ENCODE data around the gene CD93. TPM values are rescaled to one million over a fixed set of nuclear protein-coding genes. Genes with fewer than 3 reads are reported as not detected.

The CD93 gene
- total RNA-seq, 2 donors from 2014 or later = 13.7 to 16.8 TPM

DNA sequence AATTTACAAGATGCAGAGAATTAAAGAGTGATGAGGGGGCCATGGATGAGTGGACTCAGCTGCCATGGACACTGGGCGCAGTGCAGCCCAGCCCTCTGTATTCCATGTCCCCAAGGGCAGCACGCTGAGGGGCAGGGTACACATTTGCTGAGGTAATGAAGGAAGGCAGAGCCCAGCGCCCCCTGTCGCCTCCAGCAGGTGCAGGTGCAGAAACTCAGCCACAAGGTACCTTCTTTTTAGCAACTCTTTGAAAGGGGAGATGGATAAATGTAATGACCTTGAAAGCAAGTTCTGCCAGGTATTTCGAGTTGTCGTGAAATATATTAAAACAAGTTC, 7.1 kb downstream of the CD93 start:
- DNase-seq (ENCODE audit: low spot score) = no peak
- Mint-ChIP-seq H3K4me1 (ENCODE audit: low read depth in 2 of 2) (peaks cover 35% of the 10 kb centered on the region in 2 donors), H3K9me3 (no peaks in the 10 kb centered on the region), H3K4me3 (no peak overlapping the region), H3K27me3 (no peaks in the 10 kb centered on the region), H3K27ac (no peak overlapping the region), H3K36me3 (no peaks in the 10 kb centered on the region)
- no peak for ATAC-seq

DNA sequence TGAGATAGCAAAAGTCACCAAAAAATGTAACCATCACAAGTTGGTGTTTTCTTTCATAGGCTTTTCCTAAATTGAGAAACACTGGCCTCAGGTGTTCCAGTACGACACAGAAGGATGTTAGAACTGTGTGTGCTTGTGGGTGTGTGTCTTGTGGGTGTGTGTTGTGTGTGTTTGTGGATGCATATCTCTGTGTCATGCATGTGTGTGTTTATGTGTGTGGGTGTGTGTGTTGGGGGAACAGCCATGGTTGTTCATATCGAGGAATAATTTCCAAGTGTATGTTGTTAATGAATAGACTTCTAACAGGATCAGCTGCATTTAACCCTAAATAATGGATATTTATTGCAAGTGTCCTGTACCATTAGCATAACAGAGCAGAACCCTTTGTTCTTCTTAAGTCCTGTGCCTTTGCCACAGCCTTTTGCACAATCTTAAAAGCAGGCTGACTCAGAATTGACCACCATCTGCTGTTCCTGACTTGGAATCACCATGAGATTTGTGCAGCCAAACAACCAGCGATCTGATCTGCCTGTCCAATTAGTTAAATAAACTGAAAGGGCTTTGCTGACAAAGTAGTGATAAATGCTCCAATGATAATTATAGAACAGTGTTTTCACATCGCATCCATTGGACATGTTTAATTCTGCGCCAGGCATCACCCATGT, 7.6 kb downstream of the CD93 start:
- Mint-ChIP-seq H3K27ac (no peak overlapping the region), H3K4me1 (ENCODE audit: low read depth in 2 of 2) (peaks cover 32% of the 10 kb centered on the region in 2 donors)
- ATAC-seq = no peak

DNA sequence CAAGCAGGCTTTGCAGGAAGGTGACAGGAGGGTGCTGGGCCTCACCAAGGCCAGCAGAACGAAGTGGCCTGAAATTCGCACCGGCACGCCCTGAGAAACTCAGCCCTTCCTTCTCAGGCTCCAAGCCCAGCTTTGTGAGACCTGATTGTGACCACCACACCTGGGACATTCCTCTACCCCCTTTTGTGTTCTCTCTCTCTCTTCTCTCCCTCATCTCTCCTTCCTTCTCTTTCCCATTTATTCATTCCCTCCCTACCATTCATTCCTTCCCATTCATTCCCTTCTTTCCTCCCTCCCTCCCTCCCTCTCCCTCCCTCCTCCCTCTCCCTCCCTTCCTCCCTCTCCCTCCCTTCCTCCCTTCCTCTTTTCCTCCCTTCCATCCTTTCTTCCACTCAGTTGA, 8.8 kb downstream of the CD93 start:
- ATAC-seq (no peak), DNase-seq (ENCODE audit: low spot score) (no peak)
- Mint-ChIP-seq H3K4me1 (ENCODE audit: low read depth in 2 of 2) (peaks cover 20% of the 10 kb centered on the region in 2 donors), H3K9me3 (no peaks in the 10 kb centered on the region), H3K36me3 (no peaks in the 10 kb centered on the region), H3K27ac (no peak overlapping the region), H3K4me3 (no peak overlapping the region), H3K27me3 (no peaks in the 10 kb centered on the region)

More for the DNA sequence above, 7.6 kb downstream of the CD93 start:
- Mint-ChIP-seq H3K36me3 (no peaks in the 10 kb centered on the region), H3K4me3 (no peak overlapping the region), H3K27me3 (no peaks in the 10 kb centered on the region), H3K9me3 (no peaks in the 10 kb centered on the region)
- no peak for DNase-seq (ENCODE audit: low spot score)

DNA sequence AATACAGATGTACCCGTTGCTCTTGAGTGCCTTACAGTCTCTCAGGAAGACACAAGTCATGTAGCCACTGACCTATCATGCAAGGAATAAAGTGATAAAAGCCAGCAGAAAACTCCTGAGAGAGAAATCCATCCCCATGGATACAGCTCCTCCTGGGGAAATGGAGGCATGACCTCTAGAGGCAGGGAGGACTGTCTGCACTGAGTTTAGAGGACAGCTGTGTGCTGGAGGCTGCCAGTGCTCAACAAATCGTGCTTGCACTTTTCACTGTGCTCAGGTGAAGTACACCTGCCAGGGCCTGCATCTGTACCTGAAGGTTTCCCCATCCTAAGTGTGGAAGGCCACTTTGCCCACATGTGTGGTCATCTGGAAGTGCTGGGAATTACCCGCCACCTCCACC, 12.1 kb downstream of the CD93 start:
- Mint-ChIP-seq H3K4me1 (ENCODE audit: low read depth in 2 of 2) (peaks cover 7 to 9% of the 10 kb centered on the region in 2 donors), H3K36me3 (no peaks in the 10 kb centered on the region), H3K4me3 (no peak overlapping the region), H3K27ac (no peak overlapping the region), H3K9me3 (no peaks in the 10 kb centered on the region), H3K27me3 (no peaks in the 10 kb centered on the region)
- ATAC-seq = no peak
- DNase-seq (ENCODE audit: low spot score) = no peak

DNA sequence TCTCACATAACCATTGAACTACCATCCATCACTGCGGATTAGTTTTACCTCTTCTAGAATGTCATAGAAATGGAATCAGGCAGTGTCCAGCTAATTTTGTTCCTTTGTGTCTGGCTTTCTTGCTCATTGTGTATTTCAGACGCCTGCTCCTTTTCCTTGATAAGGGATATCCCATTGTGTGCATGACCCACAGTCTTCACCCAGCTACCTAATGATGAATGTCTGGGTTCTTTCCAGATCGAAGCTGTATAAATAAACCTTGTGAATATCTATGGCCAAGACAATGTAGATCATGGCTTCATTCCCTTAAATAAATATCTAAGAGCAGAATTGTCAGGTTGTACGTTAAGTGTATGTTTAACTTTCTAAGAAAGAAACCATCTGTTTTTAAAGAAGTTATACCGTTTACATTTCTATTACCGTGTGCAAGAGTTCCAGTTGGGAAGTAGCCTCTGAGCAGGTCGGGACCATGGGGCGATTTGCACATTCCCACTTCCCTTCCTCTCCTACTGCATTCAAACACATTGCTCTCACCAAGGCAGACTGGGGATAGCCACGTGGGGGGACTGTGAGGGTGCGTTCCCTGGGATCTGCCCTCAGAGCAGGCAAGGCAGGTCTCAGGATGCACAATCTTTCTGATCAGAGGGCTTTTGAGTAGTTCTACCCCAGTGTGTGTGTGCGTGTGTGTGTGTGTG, 13.1 kb downstream of the CD93 start:
- H3K36me3 Mint-ChIP-seq = no peaks in the 10 kb centered on the region
- DNase-seq (ENCODE audit: low spot score) (no peak), ATAC-seq (no peak)
- H3K4me1 Mint-ChIP-seq (ENCODE audit: low read depth in 2 of 2) = peaks cover under 1 to 9% of the 10 kb centered on the region in 2 donors
- H3K27me3 Mint-ChIP-seq = no peaks in the 10 kb centered on the region
- no peak overlapping the region for H3K27ac Mint-ChIP-seq
- H3K4me3 Mint-ChIP-seq = no peak overlapping the region
- no peaks in the 10 kb centered on the region for H3K9me3 Mint-ChIP-seq

DNA sequence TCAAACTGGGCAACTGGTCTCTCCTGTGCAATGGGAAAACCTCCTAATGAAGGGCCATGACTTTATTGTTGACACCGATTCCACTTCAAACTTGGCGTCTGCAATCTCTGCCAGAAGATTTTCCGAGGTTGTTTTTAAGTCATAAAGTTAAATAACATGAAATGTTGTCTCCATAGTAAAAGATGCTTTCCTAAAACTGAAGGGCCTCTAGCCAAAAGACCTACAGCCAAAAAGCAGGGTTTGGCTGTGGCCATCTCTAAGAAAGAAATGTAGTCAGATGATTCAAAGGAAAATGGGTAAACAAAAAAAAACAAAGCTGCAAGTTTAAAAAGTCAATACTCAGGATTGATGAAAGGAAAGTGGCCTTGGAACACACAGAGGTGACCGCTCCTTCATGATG, 14.1 kb downstream of the CD93 start:
- Mint-ChIP-seq H3K27ac (no peak overlapping the region), H3K4me1 (ENCODE audit: low read depth in 2 of 2) (peaks cover 0 to 2% of the 10 kb centered on the region in 2 donors), H3K36me3 (no peaks in the 10 kb centered on the region), H3K27me3 (no peaks in the 10 kb centered on the region), H3K9me3 (no peaks in the 10 kb centered on the region), H3K4me3 (no peak overlapping the region)
- ATAC-seq = no peak
- DNase-seq (ENCODE audit: low spot score) = no peak

DNA sequence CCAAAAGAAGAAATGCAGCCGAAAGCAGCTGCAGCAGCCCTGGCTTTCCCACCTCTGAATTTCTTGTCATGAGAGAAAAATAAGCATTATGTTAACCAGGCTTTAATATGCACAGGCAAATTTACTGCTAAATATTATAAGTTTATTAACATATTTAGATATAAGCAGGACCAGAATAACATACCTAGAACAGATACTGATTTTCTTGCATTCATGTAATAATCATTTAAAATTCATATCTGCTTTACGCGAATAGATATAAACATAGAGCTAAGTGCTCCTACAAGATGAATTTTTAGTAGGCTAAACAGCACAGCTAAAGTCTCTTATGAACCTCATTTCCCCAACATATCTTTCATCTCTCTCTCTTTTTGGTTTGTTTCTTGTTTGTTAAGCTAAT, 14.7 kb downstream of the CD93 start:
- Mint-ChIP-seq H3K4me3 (no peak overlapping the region), H3K27me3 (no peaks in the 10 kb centered on the region), H3K36me3 (no peaks in the 10 kb centered on the region), H3K9me3 (no peaks in the 10 kb centered on the region), H3K27ac (no peak overlapping the region), H3K4me1 (ENCODE audit: low read depth in 2 of 2) (peaks cover 0 to 2% of the 10 kb centered on the region in 2 donors)
- ATAC-seq = no peak
- no peak for DNase-seq (ENCODE audit: low spot score)

DNA sequence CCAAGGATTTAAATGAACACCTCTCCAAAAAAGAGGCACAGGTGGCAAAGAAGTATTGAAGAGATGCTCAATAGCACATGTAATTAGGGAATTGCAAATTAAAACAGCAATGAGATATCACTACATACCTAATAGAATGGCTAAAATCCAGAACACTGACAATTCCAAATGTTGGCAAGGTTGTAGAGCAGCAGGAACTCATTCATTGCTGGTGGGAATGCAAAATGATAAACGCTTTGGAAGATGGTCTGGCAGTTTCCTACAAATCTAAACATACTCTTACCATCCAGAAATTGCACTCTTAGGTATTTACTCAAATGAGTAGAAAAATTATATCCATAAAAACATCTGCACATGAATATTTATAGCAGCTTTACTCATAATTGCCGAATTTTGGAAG, 17.0 kb downstream of the CD93 start:
- peaks cover 0 to 4% of the 10 kb centered on the region in 2 donors for H3K27me3 Mint-ChIP-seq
- no peak overlapping the region for H3K27ac Mint-ChIP-seq
- H3K4me1 Mint-ChIP-seq (ENCODE audit: low read depth in 2 of 2) = peaks cover 0 to 2% of the 10 kb centered on the region in 2 donors
- no peak for ATAC-seq
- no peak overlapping the region for H3K4me3 Mint-ChIP-seq
- DNase-seq (ENCODE audit: low spot score) = no peak
- no peaks in the 10 kb centered on the region for H3K36me3 Mint-ChIP-seq
- H3K9me3 Mint-ChIP-seq = no peaks in the 10 kb centered on the region

DNA sequence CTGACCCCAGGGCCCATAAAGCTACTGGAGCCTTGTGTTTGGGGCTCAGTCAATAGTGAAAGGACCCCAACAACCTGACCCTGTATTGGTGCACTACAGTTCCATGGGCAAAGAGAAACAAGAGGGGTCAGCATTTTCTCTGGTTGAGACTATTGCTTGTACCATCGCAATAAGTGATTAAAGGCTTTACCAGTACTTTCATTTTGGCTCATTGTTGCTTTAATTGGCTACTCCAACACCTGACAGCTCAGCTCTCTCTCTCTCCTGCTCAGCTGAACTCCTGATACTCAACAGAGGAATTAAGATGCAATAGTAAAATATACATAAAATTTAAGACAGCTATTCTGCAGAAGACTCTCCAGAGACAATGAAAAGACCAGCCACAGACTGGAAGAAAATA, 17.8 kb downstream of the CD93 start:
- Mint-ChIP-seq H3K36me3 (no peaks in the 10 kb centered on the region), H3K4me1 (ENCODE audit: low read depth in 2 of 2) (peaks cover 0 to 2% of the 10 kb centered on the region in 2 donors), H3K27me3 (peaks cover 0 to 4% of the 10 kb centered on the region in 2 donors), H3K9me3 (no peaks in the 10 kb centered on the region), H3K27ac (no peak overlapping the region), H3K4me3 (no peak overlapping the region)
- ATAC-seq = no peak
- no peak for DNase-seq (ENCODE audit: low spot score)

DNA sequence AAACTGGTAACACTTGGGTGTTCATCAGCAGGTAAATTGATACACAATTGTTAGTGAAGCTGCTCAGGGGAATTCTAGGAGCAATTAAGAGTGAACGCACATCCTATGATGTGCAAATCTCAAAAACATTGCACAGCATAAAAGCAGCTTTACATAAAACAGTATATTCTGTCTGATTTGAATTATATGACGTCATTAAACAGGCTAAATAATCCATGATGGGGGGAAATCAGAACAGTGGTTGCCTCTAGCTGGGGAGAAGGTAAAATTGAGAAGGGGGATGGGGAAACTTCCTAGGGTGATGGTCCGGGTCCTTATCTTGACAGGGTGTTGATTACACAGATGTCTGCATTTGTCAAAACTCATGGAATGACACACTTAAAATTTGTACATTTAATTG, 19.4 kb downstream of the CD93 start:
- Mint-ChIP-seq H3K4me3 (no peak overlapping the region), H3K9me3 (no peaks in the 10 kb centered on the region), H3K4me1 (ENCODE audit: low read depth in 2 of 2) (peaks cover 0 to 2% of the 10 kb centered on the region in 2 donors), H3K27ac (no peak overlapping the region), H3K27me3 (peaks cover 0 to 4% of the 10 kb centered on the region in 2 donors), H3K36me3 (no peaks in the 10 kb centered on the region)
- no peak for ATAC-seq
- DNase-seq (ENCODE audit: low spot score) = no peak

DNA sequence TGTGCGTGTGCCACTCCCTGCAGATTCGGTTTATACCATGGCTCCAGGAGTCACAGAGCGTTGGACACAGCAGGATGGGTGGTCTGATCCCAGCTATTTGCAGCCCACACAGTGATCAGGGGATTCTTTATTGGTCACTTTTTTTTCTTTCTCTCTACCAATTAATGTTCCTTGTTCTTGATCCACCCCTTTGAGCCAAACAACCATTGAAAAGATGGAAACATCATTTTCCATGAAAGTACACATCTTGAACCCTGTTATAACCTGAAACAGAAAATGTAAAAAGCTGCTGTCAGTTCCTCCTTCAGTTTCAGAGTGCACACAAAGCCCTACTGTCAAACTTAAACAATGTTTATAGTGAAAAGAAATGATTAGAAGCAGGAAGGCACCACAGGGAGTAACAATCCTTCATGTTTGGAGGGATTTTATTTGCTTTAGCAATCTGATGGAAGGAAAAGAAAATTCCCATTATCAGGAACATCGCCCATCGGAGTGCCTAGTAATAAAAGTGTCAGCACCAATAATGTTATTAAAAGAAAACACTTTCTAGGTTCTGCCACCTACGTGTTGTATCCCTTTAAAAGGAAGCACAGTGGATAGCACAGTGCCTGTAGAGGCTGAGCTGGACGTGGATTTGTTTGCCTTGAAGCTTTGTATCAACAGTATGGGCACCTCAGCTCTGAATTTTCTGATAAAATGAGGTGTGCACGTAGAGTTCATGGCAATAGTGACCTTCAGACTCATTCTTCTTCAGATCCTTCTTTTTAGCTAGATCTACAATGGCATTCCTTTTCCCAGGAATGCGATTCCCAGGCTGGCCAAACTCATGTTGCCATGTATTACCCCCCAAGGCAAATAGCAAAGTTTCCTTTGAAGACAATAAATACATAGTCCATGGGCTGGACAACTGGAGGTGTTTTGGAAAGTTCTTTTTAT, 20.6 kb downstream of the CD93 start:
- Mint-ChIP-seq H3K27me3 (peaks cover 0 to 4% of the 10 kb centered on the region in 2 donors), H3K27ac (no peak overlapping the region), H3K9me3 (no peaks in the 10 kb centered on the region), H3K4me3 (no peak overlapping the region), H3K36me3 (no peaks in the 10 kb centered on the region), H3K4me1 (ENCODE audit: low read depth in 2 of 2) (peaks cover 0 to 2% of the 10 kb centered on the region in 2 donors)
- DNase-seq (ENCODE audit: low spot score) = no peak
- ATAC-seq = no peak

DNA sequence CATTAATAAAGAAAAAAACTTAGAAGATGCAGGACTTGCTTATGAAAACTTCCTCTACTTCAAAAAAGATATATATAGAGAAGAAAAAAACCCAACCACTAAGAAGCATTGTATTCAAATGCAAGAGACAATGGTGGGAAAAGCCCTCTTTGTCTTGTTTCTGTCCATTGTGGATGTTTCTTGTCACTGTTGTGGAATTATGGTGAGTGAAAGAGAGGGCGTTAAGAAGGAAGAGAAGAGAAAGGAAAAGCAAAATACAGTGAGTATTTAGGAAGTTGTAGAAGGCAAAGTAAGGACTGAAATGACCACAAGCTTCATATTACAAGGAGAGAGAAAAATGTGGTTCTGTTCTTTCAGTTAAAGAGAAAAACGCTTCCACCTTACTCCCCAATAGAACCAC, 22.5 kb downstream of the CD93 start:
- Mint-ChIP-seq H3K36me3 (no peaks in the 10 kb centered on the region), H3K27me3 (peaks cover 0 to 4% of the 10 kb centered on the region in 2 donors)
- ATAC-seq = no peak

DNA sequence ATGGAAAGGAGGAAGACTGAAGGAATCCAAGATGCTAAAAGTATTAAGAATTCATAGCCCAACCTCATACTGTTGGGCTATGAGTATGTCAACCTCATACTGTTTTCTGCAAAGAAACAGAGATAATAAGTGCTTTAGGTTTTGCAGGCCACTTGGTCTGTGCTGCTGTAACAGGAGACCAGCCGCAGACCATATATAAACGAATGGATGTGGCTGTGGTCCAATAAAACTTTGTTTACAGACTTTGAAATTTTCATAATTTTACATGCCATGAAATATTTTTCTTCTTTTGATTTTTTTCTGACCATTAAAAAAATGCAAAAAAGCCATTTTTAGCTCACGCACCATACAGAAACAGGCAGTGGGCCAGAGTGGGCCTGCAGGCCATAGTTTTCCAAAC, 23.0 kb downstream of the CD93 start:
- DNase-seq (ENCODE audit: low spot score) = no peak
- peaks cover 0 to 2% of the 10 kb centered on the region in 2 donors for H3K4me1 Mint-ChIP-seq (ENCODE audit: low read depth in 2 of 2)
- no peak overlapping the region for H3K27ac Mint-ChIP-seq
- H3K9me3 Mint-ChIP-seq = no peaks in the 10 kb centered on the region
- H3K4me3 Mint-ChIP-seq = no peak overlapping the region
- ATAC-seq = no peak
- H3K36me3 Mint-ChIP-seq = no peaks in the 10 kb centered on the region
- H3K27me3 Mint-ChIP-seq = peaks cover 0 to 4% of the 10 kb centered on the region in 2 donors

More for the DNA sequence above, 22.5 kb downstream of the CD93 start:
- no peak overlapping the region for H3K27ac Mint-ChIP-seq
- peaks cover 0 to 2% of the 10 kb centered on the region in 2 donors for H3K4me1 Mint-ChIP-seq (ENCODE audit: low read depth in 2 of 2)
- no peaks in the 10 kb centered on the region for H3K9me3 Mint-ChIP-seq
- DNase-seq (ENCODE audit: low spot score) = no peak
- no peak overlapping the region for H3K4me3 Mint-ChIP-seq

DNA sequence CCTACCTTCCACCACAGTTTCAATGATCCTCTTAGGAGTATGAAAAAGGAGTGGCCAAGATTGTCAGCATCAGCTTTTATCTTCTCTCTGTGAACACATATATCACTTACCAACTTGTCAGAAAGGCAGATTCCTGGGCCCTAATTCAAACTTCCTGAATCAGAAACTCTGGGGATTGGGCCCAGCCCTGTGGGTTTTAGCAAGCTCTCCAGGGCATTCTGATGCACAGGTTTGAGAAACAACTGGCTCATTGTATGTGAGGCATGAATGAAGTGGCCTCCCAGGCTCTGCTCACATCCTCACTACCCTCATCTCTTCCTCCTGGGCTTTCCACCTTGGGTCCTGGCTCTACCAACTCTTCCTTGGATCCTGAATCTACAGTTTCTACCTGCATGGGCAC, 23.5 kb downstream of the CD93 start:
- Mint-ChIP-seq H3K36me3 (no peaks in the 10 kb centered on the region), H3K4me1 (ENCODE audit: low read depth in 2 of 2) (peaks cover 0 to 2% of the 10 kb centered on the region in 2 donors), H3K9me3 (no peaks in the 10 kb centered on the region), H3K27ac (no peak overlapping the region), H3K4me3 (no peak overlapping the region), H3K27me3 (peaks cover 4% of the 10 kb centered on the region in 2 donors)
- DNase-seq (ENCODE audit: low spot score) (no peak), ATAC-seq (no peak)
